Gastroesophageal sphincter (tissue), 4 donors: ENCODE data around the gene TNRC6B. TPM values are rescaled to one million over a fixed set of nuclear protein-coding genes. Genes with fewer than 3 reads are reported as not detected.
"Not testable (repeated sequence)": the region's sequence is repeated elsewhere in the genome, so short reads cannot be mapped to it uniquely, and the experiment has no call there.

Experiments
- ATAC-seq: fragments of 150-250 bp; one replicate; pipeline ENCODE4 v1.9.1; 2016; ENCODE audit warnings: mild to moderate bottlenecking, moderate library complexity
- H3K27ac ChIP-seq, 4 donors: fragments of 200-600 bp; sonication (generic) in 3 of 4; 1 replicate in 3 of 4; 2 replicates in 1 of 4; pipeline ENCODE4 v1.5.1; 2016 to 2019
- H3K27me3 ChIP-seq: fragments of 200-600 bp; sonication (generic); one replicate; pipeline ENCODE4 v1.5.1; 2019
- H3K36me3 ChIP-seq, 2 donors: fragments of 200-600 bp; sonication (generic); one replicate each; pipeline ENCODE4 v1.5.1; 2019; ENCODE audit warnings: control low read depth in 1 of 2
- H3K4me1 ChIP-seq, 3 donors: fragments of 200-600 bp; sonication (generic); 1 replicate in 2 of 3; 2 replicates in 1 of 3; pipeline ENCODE4 v1.5.1; 2016 to 2019; ENCODE audit warnings: control low read depth in 2 of 3
- H3K4me3 ChIP-seq, 2 donors: fragments of 200-600 bp; sonication (generic); one replicate each; pipeline ENCODE4 v1.5.1; 2019; ENCODE audit warnings: mild to moderate bottlenecking in 1 of 2, moderate library complexity in 1 of 2
- H3K9me3 ChIP-seq, 3 donors: fragments of 200-600 bp; sonication (generic); one replicate each; pipeline ENCODE4 v1.5.1; 2017 to 2019; ENCODE audit warnings: control low read depth in 2 of 3
- EP300 ChIP-seq: sonication (generic); formaldehyde crosslinking; IDR thresholded peaks from one replicate; pipeline ENCODE4 v1.6.1; 2017; ENCODE audit warnings: antibody characterized with exemption, mild to moderate bottlenecking
- POLR2A ChIP-seq, 2 donors: fragments of 450-650 bp; IDR thresholded peaks; one replicate each; pipeline ENCODE4 v1.6.1; 2017; ENCODE audit warnings: antibody characterized with exemption in 2 of 2, mild to moderate bottlenecking in 2 of 2, moderate library complexity in 1 of 2
- POLR2AphosphoS5 ChIP-seq: sonication (generic); formaldehyde crosslinking; IDR thresholded peaks from one replicate; pipeline ENCODE4 v1.6.1; 2017; ENCODE audit warnings: antibody characterized with exemption
- WGBS, 2 donors: methylation state at CpG; one replicate each; pipeline ENCODE4 v1.1.5; 2018; ENCODE audit warnings: low coverage in 1 of 2; 5-methylcytosine and 5-hydroxymethylcytosine counted together
- total RNA-seq, 4 donors: library from RNA; depleted of rRNA; stranded (reverse); fragments of >200 nt; gene quantifications; one replicate each; pipeline ENCODE4 v1.1.0, GENCODE V29; 2016
- TF ChIP-seq, protein P1 (sequence below), 4 experiments: fragments of 200-600 bp in 2 of 4; fragments of 450-650 bp in 2 of 4; sonication (generic) in 1 of 4; IDR thresholded peaks; one replicate each; pipeline ENCODE4 v1.5.1; 2017 to 2019; ENCODE audit warnings: antibody characterized with exemption in 4 of 4, mild to moderate bottlenecking in 2 of 4, moderate library complexity in 2 of 4

The TNRC6B gene
- total RNA-seq, 4 donors from 2014 or later = 32.4 to 71.2 (median 60.7) TPM

DNA sequence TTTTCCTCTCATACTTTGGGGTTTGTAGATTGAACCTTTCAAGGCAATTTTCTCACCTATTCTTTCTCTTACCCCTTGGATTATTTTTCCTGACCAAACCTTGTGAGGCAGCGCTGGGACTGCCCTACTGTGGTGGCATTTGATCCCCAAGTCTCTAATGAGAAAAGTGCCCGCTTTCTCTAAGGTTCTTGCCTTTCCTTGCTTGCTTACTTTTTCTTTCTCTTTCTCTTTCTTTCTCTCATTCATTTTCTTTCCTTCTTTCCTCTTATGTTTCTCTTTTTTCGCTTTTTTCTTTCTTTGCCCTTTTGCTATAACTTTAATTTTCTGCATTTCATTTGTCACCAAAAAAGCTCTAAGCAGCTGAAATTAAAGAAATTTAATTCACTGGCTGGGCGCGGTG is 127.9 kb downstream of the TNRC6B start:
- Histone ChIP-seq H3K27ac (peak overlapping the region in 2 of 4 donors; percentile 77 to 81), H3K4me1 (peaks cover 17 to 51% (median 33%) of the 10 kb centered on the region in 3 donors), H3K36me3 (peaks cover 0 to 63% of the 10 kb centered on the region in 2 donors), H3K9me3 (no peaks in the 10 kb centered on the region), H3K4me3 (no peak overlapping the region), H3K27me3 (no peaks in the 10 kb centered on the region)
- TF ChIP-seq EP300 (no peak), POLR2AphosphoS5 (no peak)
- 80 to 93% methylated on average over 2 to 3 of the region's 5 CpGs for WGBS, 2 donors
- ATAC-seq = no peak

DNA sequence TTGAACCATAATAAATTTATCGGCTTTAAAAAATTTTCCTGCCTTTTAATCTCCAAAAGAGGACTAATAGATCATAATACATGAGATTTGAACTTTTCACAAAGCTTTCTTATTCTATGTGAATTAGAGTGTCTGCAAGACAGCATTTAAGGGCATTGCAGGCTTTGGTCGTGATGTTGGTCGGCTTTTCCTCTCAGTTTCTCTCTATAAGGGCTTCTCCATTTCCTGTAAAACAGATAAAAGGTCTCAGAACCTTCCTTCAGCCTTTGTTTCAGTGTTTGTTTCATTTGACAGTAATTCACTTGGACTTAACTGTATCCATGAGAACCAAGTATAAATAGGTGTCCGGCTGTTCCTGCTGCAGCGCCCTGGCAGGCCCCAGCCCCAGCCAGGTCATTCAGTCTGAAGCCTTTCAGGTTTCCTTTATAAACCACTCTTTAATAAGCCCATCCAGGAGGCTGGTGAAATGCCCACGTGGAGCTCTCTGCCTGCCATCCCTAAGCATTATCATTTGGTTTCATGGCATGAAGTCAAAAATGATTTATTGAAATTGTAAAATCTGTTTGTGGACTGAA is 131.4 kb downstream of the TNRC6B start:
- 46 to 51% methylated on average over 6 of the region's 6 CpGs for WGBS, 2 donors
- no peak for TF ChIP-seq EP300
- TF ChIP-seq POLR2AphosphoS5 = no peak
- TF ChIP-seq, protein P1, sequence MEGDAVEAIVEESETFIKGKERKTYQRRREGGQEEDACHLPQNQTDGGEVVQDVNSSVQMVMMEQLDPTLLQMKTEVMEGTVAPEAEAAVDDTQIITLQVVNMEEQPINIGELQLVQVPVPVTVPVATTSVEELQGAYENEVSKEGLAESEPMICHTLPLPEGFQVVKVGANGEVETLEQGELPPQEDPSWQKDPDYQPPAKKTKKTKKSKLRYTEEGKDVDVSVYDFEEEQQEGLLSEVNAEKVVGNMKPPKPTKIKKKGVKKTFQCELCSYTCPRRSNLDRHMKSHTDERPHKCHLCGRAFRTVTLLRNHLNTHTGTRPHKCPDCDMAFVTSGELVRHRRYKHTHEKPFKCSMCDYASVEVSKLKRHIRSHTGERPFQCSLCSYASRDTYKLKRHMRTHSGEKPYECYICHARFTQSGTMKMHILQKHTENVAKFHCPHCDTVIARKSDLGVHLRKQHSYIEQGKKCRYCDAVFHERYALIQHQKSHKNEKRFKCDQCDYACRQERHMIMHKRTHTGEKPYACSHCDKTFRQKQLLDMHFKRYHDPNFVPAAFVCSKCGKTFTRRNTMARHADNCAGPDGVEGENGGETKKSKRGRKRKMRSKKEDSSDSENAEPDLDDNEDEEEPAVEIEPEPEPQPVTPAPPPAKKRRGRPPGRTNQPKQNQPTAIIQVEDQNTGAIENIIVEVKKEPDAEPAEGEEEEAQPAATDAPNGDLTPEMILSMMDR (IDR thresholded peaks at IDR 0.05) = no peak
- no peak for TF ChIP-seq POLR2A (IDR thresholded peaks at IDR 0.05)
- H3K27me3 ChIP-seq = no peaks in the 10 kb centered on the region
- H3K9me3 ChIP-seq = no peaks in the 10 kb centered on the region
- H3K27ac ChIP-seq = peak overlapping the region; percentile 39 to 84 (median 79)
- H3K4me1 ChIP-seq = peaks cover 17 to 67% (median 38%) of the 10 kb centered on the region in 3 donors
- ATAC-seq = no peak
- peaks cover 2 to 67% of the 10 kb centered on the region in 2 donors for H3K36me3 ChIP-seq
- no peak overlapping the region for H3K4me3 ChIP-seq

DNA sequence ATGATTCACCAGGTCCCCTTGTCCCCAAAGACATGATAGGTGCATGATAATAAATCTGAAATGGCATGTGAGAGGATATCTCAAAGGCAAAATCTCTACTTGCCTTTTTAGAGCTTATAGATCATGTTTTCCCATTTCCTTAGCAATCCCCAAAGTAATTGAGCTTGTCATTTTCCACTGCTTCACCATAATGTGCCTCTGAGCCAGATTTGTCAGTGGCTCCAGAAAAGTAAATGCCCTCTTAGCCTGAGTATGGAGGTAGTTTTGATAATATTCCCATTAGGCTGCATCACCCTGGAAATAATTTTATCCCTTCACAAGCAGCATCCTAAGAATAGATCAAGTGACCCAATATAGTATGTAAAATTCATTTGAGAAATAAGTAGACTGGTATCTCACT is 131.9 kb downstream of the TNRC6B start:
- Histone ChIP-seq H3K27ac (peak overlapping the region; percentile 39 to 84 (median 79)), H3K4me1 (peaks cover 17 to 67% (median 38%) of the 10 kb centered on the region in 3 donors), H3K27me3 (no peaks in the 10 kb centered on the region), H3K36me3 (peaks cover 6 to 72% of the 10 kb centered on the region in 2 donors), H3K4me3 (no peak overlapping the region), H3K9me3 (no peaks in the 10 kb centered on the region)
- no peak for TF ChIP-seq POLR2AphosphoS5
- TF ChIP-seq, protein P1 (IDR thresholded peaks at IDR 0.05) = no peak
- no peak for TF ChIP-seq EP300
- no peak for TF ChIP-seq POLR2A (IDR thresholded peaks at IDR 0.05)
- ATAC-seq = no peak

DNA sequence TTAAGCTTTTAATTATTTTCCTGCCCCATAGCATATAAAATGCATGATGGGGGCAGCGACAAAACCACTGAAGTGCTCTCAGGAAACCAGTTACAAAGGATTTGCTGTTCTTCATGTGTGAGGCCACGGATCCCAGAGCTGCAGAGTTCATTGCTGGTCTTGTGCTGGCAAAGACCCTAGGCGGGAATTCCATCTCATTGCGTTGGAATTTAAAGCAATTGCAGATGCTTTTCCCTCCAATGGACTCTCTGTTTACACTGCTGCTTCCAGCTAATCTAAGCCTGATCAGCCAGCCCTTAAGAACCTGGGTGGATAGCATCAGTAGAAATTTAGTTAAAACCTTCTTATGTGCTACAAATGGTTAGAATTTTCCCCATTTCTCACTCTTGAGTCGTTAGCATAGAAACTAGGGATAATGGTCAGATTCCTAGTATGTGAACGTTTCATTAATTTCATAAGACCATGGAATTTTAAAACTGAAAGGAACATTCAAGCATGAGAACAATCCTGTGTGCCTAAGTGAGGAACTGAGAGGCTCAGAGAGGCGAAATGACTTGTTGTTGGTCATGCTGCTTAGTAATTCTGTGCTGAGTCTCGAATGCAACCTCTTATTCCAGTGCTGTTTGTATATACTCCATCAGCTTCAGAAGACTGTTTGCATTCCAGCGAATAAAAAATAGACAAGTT is 132.5 kb downstream of the TNRC6B start:
- peak; percentile 72 for ATAC-seq
- H3K4me1 ChIP-seq = peaks cover 17 to 67% (median 38%) of the 10 kb centered on the region in 3 donors

DNA sequence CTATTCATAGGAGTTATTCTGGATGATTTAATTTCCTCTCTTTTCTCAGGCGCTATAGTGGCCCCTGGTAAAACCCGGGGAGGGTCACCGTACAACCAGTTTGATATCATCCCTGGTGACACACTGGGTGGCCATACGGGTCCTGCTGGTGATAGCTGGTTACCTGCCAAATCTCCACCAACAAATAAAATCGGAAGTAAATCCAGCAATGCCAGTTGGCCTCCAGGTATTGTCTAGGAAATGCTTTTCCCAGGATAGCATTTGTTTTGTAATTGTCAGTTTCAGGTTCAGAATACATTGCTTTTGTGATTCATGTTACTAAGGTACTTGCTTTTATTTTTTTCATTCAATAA is 133.0 kb downstream of the TNRC6B start:
- WGBS, 2 donors = 35 to 43% methylated on average over 5 of the region's 5 CpGs
- no peak for ATAC-seq
- Histone ChIP-seq H3K4me3 (no peak overlapping the region), H3K9me3 (no peaks in the 10 kb centered on the region), H3K27me3 (no peaks in the 10 kb centered on the region), H3K4me1 (peaks cover 17 to 65% (median 38%) of the 10 kb centered on the region in 3 donors), H3K27ac (peak overlapping the region; percentile 39 to 84 (median 79)), H3K36me3 (peaks cover 6 to 76% of the 10 kb centered on the region in 2 donors)
- TF ChIP-seq, protein P1 (IDR thresholded peaks at IDR 0.05) = no peak
- TF ChIP-seq EP300 = no peak
- TF ChIP-seq POLR2AphosphoS5 = no peak
- no peak for TF ChIP-seq POLR2A (IDR thresholded peaks at IDR 0.05)

More for the DNA sequence above, 132.5 kb downstream of the TNRC6B start:
- Histone ChIP-seq H3K36me3 (peaks cover 6 to 76% of the 10 kb centered on the region in 2 donors), H3K9me3 (no peaks in the 10 kb centered on the region), H3K4me3 (peak overlapping the region in 1 of 2 donors; percentile 14), H3K27ac (peak overlapping the region; percentile 39 to 84 (median 79)), H3K27me3 (no peaks in the 10 kb centered on the region)
- peak; percentile 71 for TF ChIP-seq POLR2AphosphoS5
- no peak for TF ChIP-seq POLR2A (IDR thresholded peaks at IDR 0.05)
- no peak for TF ChIP-seq EP300
- TF ChIP-seq, protein P1 (IDR thresholded peaks at IDR 0.05) = no peak
- WGBS, 2 donors = 35 to 37% methylated on average over 9 of the region's 9 CpGs

DNA sequence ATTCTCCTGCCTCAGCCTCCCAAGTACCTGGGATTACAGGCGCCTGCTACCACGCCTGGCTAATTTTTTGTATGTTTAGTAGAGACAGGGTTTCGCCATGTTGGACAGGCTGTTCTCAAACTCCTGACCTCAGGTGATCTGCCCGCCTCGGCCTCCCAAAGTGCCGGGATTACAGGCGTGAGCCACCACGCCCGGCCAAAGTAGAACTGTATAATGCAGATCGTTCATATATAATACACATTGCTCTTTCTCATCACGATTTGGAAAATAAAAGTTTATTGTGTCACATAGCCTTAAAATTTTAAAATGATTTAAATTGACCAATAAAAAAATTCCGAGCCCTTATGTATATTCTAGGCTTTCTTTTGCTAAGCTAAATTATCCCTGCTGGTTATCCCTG is 133.9 kb downstream of the TNRC6B start:
- H3K36me3 ChIP-seq = peaks cover 6 to 79% of the 10 kb centered on the region in 2 donors
- not testable (repeated sequence) for H3K27me3 ChIP-seq, H3K4me3 ChIP-seq, H3K9me3 ChIP-seq, ATAC-seq
- H3K27ac ChIP-seq = peak overlapping the region; percentile 14 to 81 (median 64)
- WGBS, 2 donors = 95 to 100% methylated on average over 2 to 9 of the region's 12 CpGs
- peaks cover 15 to 56% (median 35%) of the 10 kb centered on the region in 3 donors for H3K4me1 ChIP-seq
